ENCODE measurements around the gene RASL10B.

GRCh38 chr17:35747540-35748017 is 16.1 kb downstream of the RASL10B start:
- TF ChIP-seq CTCF (IDR thresholded peaks at IDR 0.05; ENCODE audit: low read depth, low read length, poor library complexity, severe bottlenecking) (peak; percentile 86), EZH2phosphoT487 (IDR thresholded peaks at IDR 0.05; ENCODE audit: borderline replicate concordance, low read length) (no peak)

All from DOHH2 (cell line).